Hypothalamus (tissue), 51 donors: ENCODE results near the gene TMEM217.
A peak's percentile ranks its signal among the peaks of the same experiment; 100 is the strongest.

Source experiments
- DNase-seq, 51 donors: peaks; one replicate each; lab custom pipeline; 2025; lab: John Stamatoyannopoulos, UW

Gene TMEM217

DNA sequence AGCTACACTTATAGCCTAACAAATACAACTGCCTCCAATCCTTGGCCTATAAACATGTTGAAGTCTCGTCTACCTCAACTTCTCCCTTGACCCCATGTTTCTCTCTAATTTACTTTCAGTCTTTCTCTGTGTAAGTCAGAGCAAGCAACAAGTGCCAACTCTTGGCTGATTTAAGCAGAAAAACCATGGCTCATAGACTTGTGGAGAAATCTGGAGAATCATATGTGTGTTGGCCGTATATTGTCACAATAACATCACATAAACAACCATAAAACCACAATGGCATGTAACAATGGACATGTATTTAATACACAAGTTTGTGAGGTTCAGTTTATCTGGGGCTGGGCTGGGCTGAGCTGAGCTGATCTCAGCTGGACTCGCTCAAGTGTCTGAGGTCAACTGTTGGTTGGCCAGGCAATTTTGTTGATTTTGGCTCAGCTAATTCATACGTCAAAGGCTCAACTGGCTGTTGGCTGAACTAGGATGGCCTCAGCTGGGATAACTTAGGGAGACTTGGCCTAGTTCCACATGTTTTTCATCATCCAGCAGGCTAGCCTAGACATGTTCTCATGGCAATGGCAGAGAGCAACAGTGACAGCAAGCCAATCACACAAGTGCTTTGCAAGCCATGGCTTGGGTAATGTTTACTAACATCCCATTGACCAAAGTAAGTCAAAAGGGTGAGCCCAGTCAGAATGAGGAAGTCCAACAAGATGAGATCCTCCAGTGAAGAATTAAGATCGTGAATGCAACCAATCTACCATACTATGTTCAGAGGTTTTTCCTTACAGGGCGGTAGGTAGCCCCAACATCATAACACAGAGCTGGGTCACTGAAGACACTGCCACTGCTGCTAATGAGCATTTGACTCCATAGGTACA lies 13.3 kb downstream of the TMEM217 start:
- peak in 17 of 51 donors; percentile 2 to 50 (median 14) for DNase-seq

DNA sequence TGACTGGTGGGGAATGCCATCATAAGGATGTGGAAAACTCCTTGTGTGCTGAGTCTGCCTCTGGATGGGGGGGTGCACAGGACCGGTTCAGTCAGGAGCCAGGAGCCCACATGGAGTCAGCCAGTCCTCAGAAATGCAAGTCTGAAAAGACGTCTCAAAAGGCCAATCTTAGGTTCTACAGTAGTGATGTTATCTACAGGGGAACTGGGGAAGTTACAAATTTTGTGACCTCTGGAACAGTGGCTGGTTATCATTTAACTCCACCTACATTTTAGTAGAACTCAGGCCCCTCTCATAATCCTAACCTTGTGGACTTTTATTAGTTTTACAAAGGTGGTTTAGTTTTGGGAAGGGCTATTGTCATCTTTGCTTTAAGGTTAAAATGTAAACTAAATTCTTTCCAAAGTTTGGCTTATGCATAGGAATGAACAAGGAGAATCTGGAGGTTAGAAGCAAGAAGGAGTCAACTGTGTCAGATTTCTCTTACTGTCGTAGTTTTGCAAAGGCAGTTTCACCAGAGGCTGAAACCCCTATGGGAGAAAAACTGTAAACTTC lies 14.1 kb downstream of the TMEM217 start:
- no peak for DNase-seq

DNA sequence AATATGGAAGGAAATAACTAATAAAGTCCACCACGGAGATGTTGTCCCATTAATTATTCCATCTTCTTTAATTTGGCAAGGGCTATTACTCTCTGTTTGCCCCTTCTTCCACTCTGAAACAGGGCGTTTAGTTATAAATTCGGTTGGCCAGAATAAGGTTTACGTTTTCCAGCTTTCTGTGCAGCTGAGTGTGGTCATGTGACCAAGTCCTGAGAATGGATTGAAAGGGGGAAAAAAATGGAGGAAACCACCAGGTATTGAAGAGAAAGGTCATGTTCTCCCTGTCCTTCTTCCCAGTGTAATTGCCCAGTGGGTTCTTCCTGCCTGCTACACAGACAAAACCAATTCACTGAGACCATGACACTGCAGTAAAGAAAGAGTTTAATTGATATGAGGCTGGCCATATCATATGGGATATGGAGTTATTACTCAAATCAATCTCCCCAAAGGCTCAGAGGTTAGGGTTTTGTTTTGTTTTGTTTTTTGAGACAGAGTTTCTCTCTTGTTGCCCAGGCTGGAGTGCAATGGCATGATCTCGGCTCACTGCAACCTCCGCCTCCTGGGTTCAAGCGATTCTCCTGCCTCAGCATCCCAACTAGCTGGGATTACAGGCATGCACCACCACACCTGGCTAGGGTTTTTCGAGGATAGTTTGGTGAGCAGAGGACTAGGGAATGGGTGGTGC lies 14.7 kb downstream of the TMEM217 start:
- DNase-seq = no peak

DNA sequence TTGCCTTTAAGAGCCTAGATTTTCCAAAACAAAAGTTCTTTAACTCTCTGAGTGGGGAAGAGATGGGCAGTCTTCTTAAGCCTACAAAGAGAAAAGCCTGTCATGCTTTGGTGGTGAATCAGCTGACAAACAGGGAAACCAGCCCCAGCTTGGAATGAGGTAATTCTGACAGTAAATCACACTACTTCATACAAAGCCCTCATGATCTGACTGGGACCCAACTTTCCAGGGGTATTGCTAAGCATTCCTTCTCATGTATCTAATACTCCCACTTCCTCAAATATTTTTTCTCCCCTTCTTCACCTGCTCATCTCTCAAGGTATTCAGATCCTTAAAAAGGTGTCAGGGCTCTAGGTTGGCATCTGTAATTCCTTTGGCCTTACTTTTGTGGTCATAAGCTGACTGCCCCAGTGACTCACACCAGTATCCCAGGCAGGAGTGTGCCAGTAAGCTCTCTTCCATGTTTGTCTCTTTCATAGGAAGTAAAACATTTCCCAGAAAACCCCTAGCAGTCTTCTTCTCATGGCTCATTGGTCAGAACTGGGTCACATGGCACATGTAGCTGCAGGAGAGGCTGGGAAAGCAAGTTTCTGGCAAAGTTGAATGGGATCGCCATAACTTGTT lies 15.4 kb downstream of the TMEM217 start:
- no peak for DNase-seq

DNA sequence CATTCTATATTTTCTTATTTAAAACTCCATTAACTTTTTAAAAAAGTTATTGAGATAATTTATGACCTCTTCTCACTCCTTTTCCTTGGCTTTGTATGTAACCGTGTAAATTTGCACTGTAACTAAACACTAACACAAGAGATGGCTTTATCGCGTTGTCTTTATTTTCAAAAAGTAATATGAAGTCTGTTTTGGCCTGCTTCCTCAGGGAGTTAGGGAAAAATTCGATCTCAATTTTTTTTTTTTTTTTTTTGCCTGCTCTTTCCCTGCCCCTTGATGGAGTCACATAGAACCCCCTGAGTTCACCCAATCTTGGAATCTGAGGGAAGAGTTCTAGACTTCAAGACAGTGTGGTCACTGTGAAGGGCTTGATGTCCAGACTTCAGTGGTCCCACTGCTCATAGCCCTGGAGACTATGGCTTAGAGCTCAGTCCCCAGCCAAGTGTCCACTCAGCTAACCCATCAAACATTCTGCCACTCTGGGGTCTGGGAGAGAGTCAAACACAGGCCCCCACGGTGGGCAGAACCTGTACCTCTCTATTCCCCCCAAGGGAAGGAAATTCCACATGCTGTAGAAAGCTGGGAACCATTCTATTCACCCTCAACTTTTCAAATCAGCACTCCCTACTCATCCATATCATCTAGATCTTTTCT lies 16.0 kb downstream of the TMEM217 start:
- no peak for DNase-seq

DNA sequence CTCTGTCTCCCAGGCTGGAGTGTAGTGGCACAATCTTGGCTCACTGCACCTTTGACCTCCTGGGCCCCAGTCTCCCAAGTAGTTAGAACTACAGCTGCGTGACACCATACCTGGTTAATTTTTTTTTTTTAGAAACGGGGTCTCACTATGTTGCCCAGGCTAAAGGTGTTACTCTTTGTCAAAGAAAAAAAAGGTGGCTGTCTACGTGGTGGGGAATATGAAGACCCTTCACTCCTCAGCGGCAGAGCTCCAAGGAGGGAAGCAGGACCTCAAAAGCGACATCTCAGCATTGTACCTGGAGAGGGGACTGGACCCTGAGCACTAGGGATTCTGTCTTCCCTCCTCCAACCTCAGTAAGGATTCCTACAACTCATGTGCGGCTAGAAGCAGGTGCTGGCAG lies 16.8 kb downstream of the TMEM217 start:
- no peak for DNase-seq

DNA sequence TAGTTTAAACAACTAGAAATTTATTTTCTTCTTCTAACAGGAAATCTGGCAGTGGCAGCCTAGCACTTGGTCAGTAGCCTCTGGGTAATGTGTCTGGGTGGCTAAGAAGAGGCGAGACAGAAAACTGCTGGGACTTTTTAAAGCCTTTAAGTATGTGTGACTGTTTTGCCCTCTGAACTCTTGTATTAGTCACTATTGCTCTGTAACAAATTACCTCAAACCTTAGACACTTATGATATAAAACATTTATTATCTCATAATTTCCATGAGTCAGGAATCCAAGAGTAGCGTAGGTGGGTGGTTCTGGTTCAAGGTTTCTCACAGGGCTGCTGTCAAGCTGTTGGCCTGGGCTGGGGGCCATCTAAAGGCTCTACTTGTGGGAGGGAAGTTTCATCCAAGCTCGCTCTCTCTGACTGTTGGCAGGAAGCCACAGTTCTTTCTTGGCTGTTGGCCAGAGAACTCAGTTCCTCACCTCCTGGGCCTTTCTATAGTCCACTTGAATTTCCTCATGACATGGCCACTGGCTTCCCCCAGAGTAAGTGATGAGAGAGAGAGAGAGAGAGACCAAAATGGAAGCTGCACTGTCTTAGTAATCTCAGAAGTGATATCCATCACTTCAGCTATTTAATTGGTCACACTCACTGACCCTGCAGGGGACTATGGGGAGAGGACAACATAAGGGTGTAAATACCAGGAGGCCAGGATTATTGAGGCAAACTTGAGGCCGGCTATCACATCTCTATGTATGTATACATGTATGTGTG lies 17.8 kb downstream of the TMEM217 start:
- peak in 38 of 51 donors; percentile 2 to 72 (median 47) for DNase-seq

DNA sequence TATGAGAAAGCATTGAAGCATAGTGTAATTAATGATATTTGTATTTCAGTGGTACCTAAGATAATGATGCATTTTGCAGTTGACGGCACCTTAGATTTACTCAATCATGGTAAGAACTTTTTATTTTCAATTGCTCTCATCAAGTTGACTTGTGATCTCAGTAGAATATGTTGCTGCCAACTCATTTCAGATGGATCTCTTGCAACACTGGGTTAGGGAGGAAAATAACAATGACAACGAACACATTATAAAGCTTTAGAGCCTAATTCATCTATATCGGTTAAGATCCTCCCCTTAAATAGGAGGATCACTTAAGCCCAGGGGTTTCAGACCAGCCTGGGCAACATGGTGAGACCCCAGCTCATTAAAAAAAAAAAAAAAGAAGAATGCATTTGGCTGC lies 18.4 kb downstream of the TMEM217 start:
- DNase-seq = no peak

DNA sequence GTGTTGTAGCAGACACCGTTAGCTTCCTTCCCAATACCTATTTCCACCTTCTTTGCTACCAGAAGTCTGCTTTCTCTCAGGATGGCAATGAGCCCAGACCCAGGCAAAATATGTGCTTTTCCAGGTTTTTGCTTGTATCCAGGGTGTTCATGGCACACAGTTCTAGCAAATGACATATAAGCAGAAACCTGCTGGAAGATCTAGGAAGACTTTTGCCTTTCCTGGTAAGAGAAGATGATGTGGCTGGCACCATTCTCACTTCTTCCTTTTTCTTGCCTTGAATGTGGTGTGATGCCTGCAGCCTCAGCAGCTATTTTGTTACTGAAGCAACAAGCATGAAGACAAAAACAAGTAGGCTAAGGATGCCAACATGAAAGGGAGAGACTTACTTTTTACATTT lies 19.6 kb downstream of the TMEM217 start:
- no peak for DNase-seq

DNA sequence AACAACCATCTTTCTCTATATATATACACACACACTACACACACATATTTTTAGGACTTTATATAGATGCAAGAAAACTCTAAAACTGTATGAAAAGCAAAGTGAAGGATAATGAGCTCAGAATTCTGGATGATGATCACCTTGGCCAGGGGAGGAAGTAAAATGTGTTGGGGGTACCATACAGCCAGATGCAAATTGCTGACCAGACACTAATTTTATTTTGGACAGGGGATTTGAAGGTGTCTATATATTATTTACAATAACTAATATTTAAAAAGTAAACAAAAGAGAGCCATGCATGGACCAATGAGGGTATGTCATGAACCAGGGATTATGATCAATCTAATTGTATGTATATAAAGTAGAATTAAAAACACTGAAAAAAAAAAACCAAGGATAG lies 20.2 kb downstream of the TMEM217 start:
- no peak for DNase-seq

DNA sequence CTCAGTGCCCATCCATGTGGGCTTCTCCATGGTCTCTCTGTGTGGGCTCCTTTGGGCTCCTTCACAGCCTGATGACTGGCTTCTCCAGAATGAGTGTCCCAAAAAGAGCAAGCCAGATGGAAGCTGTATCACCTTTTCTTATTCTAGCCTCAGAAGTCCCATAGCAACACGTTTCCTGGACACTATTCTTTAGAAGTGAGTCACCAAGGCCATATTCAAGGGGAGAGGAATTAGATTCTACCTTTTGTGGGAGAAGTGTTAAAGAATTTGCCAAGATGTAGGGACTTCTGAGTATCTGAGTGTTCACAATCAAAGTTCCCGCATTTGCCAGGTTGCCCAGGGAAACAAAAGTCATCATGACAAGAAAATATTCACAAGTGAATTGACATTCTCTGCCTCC lies 21.0 kb downstream of the TMEM217 start:
- no peak for DNase-seq

DNA sequence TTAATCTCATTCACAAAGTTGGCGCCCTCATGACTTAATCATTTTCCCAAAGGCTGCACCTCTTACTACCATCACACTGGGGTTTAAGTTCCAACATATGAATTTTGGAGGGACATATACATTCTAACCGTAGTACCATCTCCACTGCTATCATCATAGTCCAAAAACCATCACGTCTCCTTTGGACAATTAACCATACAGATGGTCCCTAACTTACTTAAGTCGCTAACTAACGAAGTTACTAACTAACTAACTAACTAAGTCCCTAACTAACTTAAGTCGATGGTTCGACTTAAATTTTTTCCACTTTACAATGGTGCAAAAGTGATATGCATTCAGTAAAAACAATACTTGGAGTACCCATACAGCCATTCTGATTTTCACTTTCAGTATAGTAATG lies 24.4 kb downstream of the TMEM217 start:
- no peak for DNase-seq

DNA sequence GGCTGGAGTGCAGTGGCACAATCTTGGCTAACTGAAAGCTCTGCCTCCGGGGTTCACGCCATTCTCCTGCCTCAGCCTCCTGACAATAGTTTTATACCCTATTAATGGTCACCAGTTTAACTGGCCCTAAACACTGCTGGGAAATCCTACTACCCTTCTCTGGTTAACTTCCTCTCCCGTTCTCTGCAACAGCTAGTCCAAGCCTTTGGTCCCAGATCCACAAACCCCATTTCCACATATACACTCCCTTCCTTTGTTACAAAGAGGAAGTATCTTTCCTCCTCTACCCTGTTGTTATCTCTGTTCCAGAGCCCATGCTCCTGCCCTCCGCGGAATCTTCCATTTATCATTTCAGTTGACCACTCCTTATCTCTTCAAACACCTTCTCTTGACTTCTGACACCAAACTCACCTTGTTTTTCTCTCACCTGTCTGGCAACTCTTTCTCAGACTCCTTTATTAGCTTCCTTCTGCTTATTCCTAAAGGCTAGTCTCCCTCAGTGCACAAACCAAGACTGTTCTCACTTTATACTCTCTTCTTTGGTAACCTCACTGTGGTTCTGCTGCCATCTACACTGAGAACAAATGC lies 25.4 kb downstream of the TMEM217 start:
- no peak for DNase-seq

DNA sequence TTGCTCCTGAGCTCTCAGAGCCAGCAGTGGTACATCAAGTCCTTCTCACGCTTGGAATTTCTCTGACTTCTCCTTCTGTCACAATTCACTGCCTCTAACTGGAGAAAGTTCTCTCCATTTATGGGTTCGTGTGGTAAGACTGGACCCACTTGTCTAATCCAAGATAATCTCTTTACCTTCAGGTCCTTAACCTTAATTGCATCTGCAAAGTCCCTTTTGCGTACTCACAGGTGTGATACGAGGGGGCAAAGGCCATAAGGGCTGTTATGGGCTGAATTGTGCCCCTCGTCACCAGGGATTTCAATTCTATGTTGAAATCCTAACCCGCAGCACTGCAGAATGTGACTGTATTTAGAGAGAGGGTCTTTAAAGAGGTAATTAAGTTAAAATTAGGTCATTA lies 27.8 kb downstream of the TMEM217 start:
- DNase-seq = no peak

DNA sequence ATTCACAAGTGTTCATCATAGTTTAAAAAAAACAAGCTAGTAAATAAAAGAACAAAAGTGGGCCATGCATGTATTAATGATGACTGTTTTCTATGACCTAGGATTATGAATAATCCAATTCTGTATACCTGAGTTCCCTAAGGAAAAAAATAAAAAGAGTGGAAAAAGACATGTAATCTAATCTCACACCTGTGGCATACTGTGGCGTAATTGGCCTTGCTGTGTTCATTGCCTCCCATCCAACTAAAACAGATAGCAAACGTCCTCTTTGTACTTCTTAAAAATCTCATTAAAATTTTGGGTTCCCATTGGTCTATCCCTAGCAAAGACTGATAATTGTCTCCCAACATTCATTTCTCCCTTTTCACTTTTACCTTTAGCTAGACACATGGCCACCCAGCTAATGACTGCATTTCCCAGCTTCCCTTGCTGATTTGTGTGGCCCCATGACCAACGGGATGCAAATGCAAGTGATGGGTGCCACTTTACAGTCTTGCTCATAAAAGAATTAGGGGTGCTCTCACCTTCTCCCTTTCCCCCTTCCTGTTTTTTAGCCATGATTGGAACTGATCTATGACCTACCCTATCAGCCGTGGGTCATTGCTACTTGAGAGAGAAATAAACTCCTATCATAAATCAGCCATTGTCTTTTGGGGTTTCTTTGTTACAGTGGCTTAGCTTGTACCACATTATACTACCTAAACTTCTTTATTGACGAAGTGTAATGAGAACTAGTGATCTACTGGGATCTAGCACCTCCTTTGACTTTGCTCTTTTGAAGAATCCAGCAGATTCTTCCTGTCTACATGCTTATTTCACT lies 32.4 kb downstream of the TMEM217 start:
- no peak for DNase-seq

DNA sequence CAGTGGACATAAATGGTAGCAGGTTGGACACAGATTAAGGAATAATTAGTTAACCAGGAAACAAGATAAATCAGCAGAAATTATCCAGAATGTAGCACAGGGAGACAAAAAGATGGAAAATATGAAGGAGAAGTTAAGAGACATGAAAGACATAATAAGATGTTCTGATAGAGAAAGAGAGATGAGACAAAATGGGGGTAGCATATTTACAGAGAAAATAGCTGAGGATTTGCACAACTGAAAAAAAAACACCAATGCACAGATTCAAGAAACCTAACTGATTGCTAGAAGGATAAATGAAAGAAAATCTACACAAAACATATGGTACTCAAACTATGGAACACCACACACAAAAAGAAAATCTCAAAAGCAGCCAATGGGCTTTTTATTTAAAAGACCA lies 35.0 kb downstream of the TMEM217 start:
- DNase-seq = no peak

DNA sequence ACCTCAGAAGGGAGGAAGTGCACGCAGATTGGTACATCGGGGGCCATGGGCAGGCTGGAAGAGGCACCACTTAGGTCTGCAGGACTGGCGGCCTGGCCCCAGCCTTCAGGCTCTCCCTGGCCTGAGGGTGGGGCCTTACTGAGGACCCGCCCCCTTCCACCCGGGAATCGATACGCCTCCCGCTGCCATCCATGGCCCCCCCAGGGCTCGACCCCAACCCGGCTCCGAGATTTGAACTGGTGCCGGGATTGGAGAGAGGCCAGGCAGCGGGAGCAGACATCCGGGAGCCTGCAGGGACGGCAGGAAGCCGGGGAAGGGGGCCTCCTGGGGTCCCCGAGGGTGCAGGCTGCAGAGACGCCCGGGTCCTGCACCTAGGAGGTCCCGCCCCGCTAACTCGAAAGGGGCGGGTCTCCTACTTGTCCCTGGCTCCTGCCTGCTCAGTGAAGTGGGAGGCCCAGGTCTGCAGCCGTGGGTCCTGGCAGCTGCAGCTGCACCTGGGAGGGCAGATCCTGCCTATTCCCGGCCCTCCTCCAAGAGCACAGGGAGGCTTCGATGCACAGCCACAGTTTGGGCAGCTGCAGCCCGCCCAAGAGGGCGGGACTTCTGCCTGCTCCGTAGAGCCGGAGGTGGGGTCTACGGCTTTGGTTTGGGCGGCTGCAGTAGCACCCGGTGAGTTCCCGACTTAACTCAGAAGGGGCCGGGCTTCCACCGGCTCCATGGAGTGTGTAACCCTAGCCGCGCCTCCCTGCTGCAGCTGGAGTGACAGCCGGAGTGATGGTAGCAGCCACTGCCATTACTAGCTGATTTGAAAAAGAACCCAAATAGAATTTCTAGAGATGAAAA lies 35.6 kb downstream of the TMEM217 start:
- peak in 37 of 51 donors; percentile 5 to 56 (median 30) for DNase-seq

DNA sequence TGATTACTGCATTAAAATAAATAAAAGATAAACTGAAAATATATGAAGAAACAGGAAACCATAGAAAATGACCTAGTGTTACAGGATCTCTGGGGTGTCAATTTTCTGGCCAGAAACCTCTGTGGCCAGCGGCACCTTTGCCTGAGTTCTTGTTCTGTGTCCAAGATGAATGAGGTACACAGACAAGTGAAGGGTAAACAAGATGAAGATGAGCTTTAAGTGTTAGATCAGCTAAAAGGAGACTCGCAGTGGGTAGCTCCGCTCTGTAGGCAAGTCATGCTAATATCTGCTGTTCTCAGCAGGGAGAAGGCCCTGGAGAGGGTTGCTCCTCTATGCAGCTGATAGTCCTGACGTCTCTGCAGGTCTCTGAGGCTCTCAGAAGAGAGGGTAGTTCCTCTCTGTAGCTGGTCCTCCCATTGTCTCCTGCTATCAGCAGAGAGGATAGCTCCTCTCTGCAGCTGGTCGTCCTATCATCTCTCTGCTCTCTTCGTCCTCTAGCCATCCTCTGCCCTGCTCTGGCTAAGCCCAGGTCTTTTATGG lies 36.3 kb downstream of the TMEM217 start:
- peak in 1 of 51 donors; percentile 30 for DNase-seq
